Neural cell (in vitro differentiated cells): Measurements from ENCODE around the gene COL19A1. TPM values are rescaled to one million over a fixed set of nuclear protein-coding genes. Genes with fewer than 3 reads are reported as not detected.

Source experiments
- H2AFZ ChIP-seq: fragments of 200-600, 300-800 bp; sonication (generic), shearing (Covaris generic); 2 replicates; pipeline ENCODE4 v1.6.0; 2014; ENCODE audit warnings: low read depth, mild to moderate bottlenecking, antibody characterized with exemption, low read length, moderate library complexity
- H3F3A ChIP-seq: fragments of 200-600 bp; shearing (Covaris generic); 2 replicates; pipeline ENCODE4 v1.6.1; 2016; ENCODE audit warnings: mild to moderate bottlenecking, moderate library complexity, mixed read lengths, antibody characterized with exemption, low read length; ENCODE audit not compliant: insufficient read depth, poor library complexity, severe bottlenecking
- H3K27ac ChIP-seq: fragments of 200-600, 300-800 bp; sonication (generic), shearing (Covaris generic); 2 replicates; pipeline ENCODE4 v1.5.1; 2014; ENCODE audit warnings: mild to moderate bottlenecking, low read length, moderate library complexity
- H3K27me3 ChIP-seq: fragments of 300-800, 200-600 bp; sonication (generic), shearing (Covaris generic); 2 replicates; pipeline ENCODE4 v1.6.0; 2014; ENCODE audit warnings: mild to moderate bottlenecking, low read depth, low read length, moderate library complexity; ENCODE audit not compliant: insufficient read depth
- H3K36me3 ChIP-seq: fragments of 300-800, 200-600 bp; sonication (generic), shearing (Covaris generic); 2 replicates; pipeline ENCODE4 v1.5.1; 2014; ENCODE audit warnings: mild to moderate bottlenecking, antibody characterized with exemption, low read length, moderate library complexity; ENCODE audit not compliant: insufficient read depth
- H3K4me2 ChIP-seq: fragments of 300-800, 200-600 bp; sonication (generic), shearing (Covaris generic); 2 replicates; pipeline ENCODE4 v1.6.0; 2014; ENCODE audit warnings: mild to moderate bottlenecking, low read length
- H3K4me3 ChIP-seq: fragments of 300-800, 200-600 bp; sonication (generic), shearing (Covaris generic); 2 replicates; pipeline ENCODE4 v1.5.1; 2014; ENCODE audit warnings: mild to moderate bottlenecking, low read length, moderate library complexity
- H3K79me2 ChIP-seq: fragments of 200-600 bp; shearing (Covaris generic); replicated peaks from 2 replicates; pipeline ENCODE4 v1.6.0; 2014; ENCODE audit warnings: mild to moderate bottlenecking, low read length, moderate library complexity; ENCODE audit not compliant: insufficient read depth
- H3K9ac ChIP-seq: fragments of 300-800, 200-600 bp; sonication (generic), shearing (Covaris generic); 2 replicates; pipeline ENCODE4 v1.6.1; 2016; ENCODE audit warnings: mild to moderate bottlenecking, low read length, mixed read lengths
- H3K9me2 ChIP-seq: fragments of 200-600 bp; shearing (Covaris generic); 2 replicates; pipeline ENCODE4 v1.6.1; 2016; ENCODE audit warnings: mild to moderate bottlenecking, low read length, mixed read lengths; ENCODE audit not compliant: insufficient read depth
- H3K9me3 ChIP-seq: fragments of 200-600, 300-800 bp; sonication (generic), shearing (Covaris generic); 2 replicates; pipeline ENCODE4 v1.6.1; 2016; ENCODE audit warnings: mild to moderate bottlenecking, mixed run types, low read length, moderate library complexity, mixed read lengths
- H4K20me1 ChIP-seq: fragments of 200-600 bp; shearing (Covaris generic); 2 replicates; pipeline ENCODE4 v1.6.1; 2016; ENCODE audit warnings: mild to moderate bottlenecking, mixed run types; ENCODE audit not compliant: insufficient read depth
- EP300 ChIP-seq: fragments of 450-650 bp; conservative IDR thresholded peaks from 2 replicates; pipeline ENCODE4 v1.6.1; 2014; ENCODE audit warnings: antibody characterized with exemption, mild to moderate bottlenecking, moderate library complexity; ENCODE audit not compliant: poor library complexity, severe bottlenecking
- POLR2AphosphoS5 ChIP-seq: IDR thresholded peaks from 2 replicates; pipeline ENCODE4 v1.6.1; 2012
- RAD21 ChIP-seq: fragments of 450-650 bp; conservative IDR thresholded peaks from 2 replicates; pipeline ENCODE4 v1.6.1; 2014; ENCODE audit warnings: antibody characterized with exemption, mild to moderate bottlenecking, moderate library complexity
- REST ChIP-seq: IDR thresholded peaks from 2 replicates; pipeline ENCODE4 v1.6.1; 2012; ENCODE audit warnings: borderline replicate concordance
- TAF1 ChIP-seq: IDR thresholded peaks from 2 replicates; pipeline ENCODE4 v1.6.1; 2012; ENCODE audit warnings: low read depth
- polyA plus RNA-seq: library from polyadenylated mRNA; depleted of rRNA; stranded (reverse); fragments of >200 nt; gene quantifications from 2 replicates; pipeline ENCODE4 v1.2.3, GENCODE V29; 2014
- TF ChIP-seq, protein P1 (sequence below): fragments of 450-650 bp; IDR thresholded peaks from 2 replicates; pipeline ENCODE4 v1.5.1; 2014; ENCODE audit warnings: antibody characterized with exemption, mild to moderate bottlenecking, moderate library complexity; ENCODE audit not compliant: poor library complexity, severe bottlenecking

COL19A1 gene
- polyA plus RNA-seq, 1 donor from 2014 or later, result 0.24 TPM

DNA sequence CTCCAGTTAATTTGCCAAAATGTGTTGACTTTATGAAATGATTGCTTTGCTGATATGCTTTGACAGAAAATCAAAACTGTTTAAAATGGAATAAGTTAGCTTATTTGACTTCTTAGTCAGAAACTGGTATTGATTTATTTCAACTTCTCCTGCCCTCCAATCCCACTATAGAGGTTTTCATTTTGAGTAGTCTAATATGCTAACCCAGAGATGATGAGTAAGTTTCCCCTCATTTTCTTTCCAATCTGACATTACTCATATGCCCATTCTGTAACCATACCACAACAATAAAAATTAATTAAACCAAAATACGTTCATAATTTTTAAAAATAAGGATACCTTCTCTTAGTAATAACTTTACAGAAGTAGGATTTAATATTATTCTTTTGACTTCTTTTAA is 78.8 kb downstream of the COL19A1 start:
- Histone ChIP-seq H3K36me3 (no peaks in the 10 kb centered on the region), H2AFZ (no peak overlapping the region), H3F3A (no peaks in the 10 kb centered on the region), H3K79me2 (no peaks in the 10 kb centered on the region), H3K4me3 (no peak overlapping the region), H4K20me1 (no peaks in the 10 kb centered on the region), H3K9ac (no peak overlapping the region), H3K27me3 (no peaks in the 10 kb centered on the region), H3K4me2 (no peak overlapping the region), H3K9me2 (no peaks in the 10 kb centered on the region), H3K9me3 (no peaks in the 10 kb centered on the region), H3K27ac (no peak overlapping the region)
- TF ChIP-seq EP300 (no peak), RAD21 (no peak), POLR2AphosphoS5 (no peak), TAF1 (no peak)

GRCh38 chr6:69948479-69949114 is 82.2 kb downstream of the COL19A1 start:
- no peak overlapping the region for H3K4me2 ChIP-seq

More at GRCh38 chr6:69948479-69949114, 82.2 kb downstream of the COL19A1 start:
- H3K9me3 ChIP-seq, result no peaks in the 10 kb centered on the region
- H3K9ac ChIP-seq, result no peak overlapping the region
- H3K27me3 ChIP-seq, result no peaks in the 10 kb centered on the region
- no peaks in the 10 kb centered on the region for H4K20me1 ChIP-seq
- no peak overlapping the region for H2AFZ ChIP-seq
- no peak overlapping the region for H3K27ac ChIP-seq
- H3K36me3 ChIP-seq, result no peaks in the 10 kb centered on the region
- no peaks in the 10 kb centered on the region for H3K79me2 ChIP-seq
- H3K9me2 ChIP-seq, result no peaks in the 10 kb centered on the region
- H3K4me3 ChIP-seq, result no peak overlapping the region
- H3F3A ChIP-seq, result no peaks in the 10 kb centered on the region
- TF ChIP-seq RAD21 (no peak), REST (no peak)
- TF ChIP-seq, protein P1, sequence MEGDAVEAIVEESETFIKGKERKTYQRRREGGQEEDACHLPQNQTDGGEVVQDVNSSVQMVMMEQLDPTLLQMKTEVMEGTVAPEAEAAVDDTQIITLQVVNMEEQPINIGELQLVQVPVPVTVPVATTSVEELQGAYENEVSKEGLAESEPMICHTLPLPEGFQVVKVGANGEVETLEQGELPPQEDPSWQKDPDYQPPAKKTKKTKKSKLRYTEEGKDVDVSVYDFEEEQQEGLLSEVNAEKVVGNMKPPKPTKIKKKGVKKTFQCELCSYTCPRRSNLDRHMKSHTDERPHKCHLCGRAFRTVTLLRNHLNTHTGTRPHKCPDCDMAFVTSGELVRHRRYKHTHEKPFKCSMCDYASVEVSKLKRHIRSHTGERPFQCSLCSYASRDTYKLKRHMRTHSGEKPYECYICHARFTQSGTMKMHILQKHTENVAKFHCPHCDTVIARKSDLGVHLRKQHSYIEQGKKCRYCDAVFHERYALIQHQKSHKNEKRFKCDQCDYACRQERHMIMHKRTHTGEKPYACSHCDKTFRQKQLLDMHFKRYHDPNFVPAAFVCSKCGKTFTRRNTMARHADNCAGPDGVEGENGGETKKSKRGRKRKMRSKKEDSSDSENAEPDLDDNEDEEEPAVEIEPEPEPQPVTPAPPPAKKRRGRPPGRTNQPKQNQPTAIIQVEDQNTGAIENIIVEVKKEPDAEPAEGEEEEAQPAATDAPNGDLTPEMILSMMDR, result no peak
